ENCODE results near the gene CROCC.

Gene CROCC

DNA sequence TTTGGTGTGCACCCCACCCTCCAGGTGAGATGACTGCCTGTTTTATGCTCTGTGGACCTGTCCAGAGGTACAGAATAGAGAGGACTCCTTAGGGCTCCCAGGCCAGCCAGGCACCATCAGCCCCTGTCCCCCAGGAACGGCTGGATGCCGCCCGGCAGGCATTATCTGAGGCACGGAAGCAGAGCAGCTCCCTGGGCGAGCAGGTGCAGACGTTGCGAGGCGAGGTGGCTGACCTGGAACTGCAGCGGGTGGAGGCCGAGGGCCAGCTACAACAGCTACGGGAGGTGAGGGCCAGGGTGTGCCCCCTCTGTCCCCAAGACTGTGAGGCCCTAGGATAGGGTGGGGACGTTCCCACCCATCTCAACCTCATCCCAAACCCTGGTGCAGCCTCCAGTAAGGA is 47.9 kb downstream of the CROCC start:
- DNase-seq, result no peak

DNA sequence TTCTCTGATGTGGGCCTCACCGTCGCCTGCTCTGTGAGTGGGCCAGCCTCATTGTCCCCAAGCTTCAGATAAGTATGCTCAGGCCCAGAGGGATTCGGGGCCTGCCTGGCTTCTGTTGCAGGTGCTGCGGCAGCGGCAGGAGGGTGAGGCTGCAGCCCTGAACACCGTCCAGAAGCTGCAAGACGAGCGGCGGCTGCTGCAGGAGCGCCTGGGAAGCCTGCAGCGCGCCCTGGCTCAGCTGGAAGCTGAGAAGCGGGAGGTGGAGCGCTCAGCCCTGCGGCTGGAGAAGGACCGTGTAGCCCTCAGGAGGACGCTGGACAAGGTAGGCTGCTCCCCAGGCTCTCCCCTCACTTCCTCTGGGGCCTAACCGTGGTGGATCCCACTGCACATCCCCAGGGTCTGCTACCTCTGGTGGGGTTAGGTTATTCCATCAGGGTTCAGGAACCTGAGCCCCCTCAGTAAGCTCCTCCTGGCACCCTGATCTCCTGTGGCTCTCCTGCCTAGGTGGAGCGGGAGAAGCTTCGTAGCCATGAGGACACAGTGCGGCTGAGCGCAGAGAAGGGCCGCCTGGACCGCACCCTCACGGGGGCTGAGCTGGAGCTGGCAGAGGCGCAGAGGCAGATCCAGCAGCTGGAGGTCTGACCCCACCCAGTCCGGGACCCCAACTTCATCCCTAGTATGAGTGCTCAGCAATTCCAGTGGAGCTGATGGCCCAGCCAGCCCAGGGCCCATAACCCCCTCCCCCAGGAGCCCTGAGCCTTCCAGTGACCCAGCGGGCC is 48.6 kb downstream of the CROCC start:
- no peak for DNase-seq

DNA sequence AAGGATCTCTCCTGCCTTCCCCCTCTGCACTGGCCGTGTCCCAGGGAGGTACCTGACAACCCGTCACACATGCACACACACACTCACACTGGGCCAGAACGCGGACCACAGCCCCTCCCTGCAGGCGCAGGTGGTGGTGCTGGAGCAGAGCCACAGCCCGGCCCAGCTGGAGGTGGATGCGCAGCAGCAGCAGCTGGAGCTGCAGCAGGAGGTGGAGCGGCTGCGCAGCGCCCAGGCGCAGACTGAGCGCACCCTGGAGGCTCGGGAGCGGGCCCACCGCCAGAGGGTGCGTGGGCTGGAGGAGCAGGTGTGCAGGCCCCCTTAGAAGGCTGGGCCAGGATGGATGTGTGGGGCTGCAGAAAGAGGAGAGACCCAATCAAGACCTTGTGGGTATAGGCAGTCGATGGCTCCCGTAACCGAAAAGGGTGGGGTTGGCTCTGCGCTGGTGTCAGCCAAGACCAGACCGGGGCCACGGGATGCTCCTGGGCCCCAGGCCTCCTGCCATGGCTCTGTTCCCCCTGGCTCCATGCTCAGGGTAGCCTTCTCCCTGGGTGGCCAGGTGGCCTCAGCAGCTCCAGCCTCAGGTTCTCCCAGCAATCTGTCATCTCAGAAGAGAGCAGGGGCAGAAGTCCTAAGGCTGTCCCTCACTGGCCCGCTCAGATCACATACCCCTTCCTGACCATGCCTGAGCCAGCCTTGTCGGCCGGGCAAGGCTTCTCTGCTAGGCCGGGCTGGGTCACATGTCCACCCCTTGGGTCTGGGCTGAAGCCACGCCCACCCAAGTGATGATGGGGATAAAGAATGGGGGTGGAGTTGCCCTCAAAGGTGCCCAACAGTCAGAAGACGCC is 49.8 kb downstream of the CROCC start:
- DNase-seq, result peak; percentile 3

DNA sequence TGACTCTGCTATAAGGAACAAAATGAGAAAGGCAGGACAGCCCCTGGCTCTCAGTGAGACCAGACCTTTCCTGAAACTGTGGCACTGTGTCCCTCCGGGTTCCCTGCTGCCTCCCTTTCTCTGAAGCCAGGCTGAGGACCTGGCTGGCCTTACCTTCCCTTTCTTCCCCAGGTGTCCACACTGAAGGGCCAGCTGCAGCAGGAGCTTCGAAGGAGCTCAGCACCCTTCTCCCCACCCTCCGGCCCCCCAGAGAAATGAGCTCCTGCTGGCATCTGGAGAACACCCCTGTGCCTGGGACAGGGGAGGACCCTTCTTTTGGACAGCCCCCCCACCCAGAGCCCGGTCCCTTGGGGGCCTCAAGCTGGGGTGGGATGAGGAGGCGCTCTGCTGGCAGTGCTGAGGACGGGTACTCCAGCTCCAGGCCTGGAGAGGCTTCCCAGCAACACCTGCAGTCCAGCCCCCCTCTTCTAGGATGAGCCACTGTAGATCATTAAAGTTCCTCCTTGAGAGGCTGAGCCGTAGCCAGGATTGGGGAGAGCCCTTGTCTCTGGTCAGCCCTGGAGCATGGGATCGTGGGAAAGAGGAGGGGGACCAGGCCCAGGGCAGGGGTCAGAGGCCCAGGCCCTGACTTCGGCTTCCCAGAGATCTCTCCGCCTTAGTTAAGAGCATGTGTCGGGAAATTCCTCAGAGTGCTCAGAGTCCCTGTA is 50.6 kb downstream of the CROCC start:
- no peak for DNase-seq

DNA sequence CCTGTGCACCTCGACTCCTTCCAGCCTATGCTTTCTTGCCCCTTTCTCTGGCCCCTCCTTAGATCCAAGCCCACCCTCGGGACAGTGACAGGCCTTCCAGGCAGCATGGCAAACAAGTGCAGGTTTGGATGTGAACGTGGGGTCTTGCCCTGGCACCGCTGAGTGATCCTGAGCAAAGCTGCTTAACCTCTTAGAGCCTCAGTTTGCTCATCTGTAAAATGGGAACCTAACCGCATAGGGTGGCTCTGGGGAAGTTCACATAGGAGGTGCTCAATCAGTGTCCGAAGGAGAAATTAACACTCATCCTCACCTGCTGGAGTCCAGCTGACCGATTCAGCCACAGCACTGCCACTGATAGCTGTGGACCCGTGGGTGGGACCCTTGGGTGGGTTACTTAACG is 51.5 kb downstream of the CROCC start:
- no peak for DNase-seq

DNA sequence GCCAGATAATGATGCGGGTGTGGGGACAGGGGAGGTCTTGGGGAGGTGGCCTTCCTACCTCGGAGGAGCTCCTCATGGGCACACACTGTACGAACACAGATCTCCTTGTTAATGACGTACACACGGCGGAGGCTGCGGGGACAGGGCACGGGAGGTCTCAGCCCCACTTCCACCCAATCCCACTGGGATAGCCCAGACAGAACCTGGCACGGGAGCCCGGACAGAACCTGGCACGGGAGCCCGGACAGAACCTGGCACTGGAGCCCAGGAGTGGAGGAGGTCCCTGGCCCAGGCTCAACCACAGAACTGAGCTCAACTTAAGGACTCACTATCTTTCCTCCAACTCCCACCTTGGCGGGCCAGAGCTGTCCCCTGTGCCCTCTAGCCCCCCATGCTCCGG is 53.5 kb downstream of the CROCC start:
- no peak for DNase-seq

DNA sequence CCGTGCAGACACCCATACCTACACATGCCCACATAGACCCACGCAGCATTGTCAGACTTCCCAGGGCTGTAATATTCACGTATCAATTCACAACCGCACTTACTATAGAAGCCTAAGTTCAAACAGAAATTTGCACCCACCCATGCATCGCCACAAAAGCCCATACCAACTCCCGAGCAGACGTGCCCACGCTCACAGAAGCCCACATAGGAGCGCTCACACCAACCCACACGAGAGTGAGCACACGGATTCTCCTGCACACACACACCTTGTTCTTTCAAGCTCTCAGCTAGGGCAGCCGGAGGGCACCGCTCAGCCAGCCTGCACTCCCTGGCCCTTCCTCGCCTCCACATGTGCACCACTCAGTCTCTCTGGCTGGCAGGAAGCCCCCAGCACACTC is 54.1 kb downstream of the CROCC start:
- DNase-seq, result no peak

DNA sequence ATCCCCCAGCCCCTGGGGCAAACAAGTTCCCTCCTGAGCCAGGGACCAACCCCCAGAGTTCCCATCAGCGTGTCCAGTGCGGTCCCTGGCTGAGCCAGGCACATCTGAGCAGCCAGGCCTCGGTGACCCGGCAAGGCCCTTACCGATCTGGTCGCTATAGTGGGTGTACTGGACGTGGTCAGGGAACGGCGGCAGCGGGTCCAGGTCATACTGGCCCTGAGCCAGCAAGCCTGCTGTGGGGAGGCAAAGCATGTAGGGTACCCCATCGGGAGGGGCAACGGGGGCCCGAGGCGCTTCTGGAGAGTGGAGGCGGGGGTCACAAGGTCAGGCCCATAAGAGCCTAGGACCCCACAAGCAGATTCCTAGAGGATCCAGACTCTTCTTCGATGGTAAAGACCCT is 55.2 kb downstream of the CROCC start:
- DNase-seq, result no peak

DNA sequence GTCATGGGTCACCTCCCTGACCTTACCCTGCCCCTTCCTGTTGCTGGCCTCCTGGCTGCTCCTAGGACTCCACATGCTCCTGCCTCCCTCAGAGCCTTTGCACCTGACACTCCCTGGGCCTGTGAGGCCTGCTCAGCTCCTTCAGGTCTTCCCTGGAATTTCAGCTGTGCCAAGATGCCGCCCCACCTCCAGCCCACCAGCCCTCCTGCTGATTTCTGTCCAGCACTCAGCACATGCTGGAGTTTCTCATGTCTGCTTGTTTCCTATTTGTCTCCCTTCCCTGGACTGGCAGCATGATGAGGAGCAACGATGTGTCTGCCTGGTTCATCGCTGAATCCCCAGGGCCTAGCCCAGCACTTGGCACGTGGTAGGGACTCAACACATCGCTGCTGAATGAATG is 55.6 kb downstream of the CROCC start:
- no peak for DNase-seq

DNA sequence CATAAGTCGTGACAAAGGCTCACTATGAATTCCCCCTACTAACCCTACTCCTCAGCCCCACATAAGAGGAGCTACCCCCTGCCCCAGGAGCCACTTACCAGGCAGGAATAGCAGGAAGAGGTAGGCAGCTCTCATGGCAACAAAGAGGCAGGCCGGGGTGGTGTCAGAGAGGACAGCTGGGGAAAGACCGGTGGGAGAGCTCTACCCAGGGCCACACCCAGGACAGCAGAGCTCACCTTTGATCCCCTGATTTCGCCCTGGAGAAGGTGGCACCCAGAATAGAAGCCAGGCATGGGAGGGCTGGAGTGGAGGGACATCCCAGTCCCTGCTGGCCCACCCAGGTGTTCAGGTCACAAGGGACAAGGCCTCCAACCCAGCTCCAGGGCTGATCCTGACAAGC is 56.4 kb downstream of the CROCC start:
- DNase-seq, result no peak

DNA sequence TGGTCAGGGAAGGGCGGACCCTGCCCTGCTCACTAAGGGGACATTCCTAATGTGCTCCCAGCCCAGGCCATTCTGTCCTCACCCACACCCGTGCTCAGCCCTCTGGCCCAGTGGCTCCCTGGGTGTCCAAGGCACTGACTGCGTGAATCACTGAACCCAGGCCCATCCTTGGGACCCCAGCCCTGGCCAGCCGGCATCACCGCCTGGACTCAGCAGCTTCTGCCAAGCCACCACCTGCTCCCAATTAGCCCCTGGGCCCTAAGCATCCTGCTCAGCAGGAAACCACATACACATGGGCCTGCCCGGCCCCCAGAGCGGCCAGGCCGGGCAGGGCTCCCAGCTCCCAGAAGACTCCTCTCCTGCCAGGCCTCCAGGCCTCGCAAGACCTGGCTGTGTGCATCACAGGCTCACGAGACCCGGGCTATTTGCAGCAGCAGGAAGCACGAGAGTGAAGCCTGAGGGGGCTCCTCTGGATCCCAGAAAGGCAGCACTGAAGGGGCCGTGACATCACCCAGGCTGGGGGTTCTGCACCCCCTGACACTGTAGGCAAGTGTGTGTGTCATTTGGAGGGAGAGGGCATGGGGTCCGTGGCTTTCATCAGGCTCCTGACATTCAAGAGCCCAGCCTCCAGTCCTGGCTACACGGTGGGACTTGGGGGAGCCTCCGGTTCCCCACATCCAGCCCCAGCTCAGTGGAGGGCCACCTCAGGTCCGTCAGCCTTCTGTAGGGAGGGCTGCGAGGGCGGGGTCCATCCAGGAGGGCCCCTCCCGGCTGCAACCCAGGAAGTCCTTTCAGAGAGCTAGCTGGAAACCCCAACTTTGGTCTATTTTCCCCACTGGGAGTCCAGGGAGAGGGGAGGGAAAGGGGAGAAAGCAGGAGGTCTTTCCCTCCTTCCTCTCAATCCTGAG is 57.1 kb downstream of the CROCC start:
- DNase-seq, result no peak

DNA sequence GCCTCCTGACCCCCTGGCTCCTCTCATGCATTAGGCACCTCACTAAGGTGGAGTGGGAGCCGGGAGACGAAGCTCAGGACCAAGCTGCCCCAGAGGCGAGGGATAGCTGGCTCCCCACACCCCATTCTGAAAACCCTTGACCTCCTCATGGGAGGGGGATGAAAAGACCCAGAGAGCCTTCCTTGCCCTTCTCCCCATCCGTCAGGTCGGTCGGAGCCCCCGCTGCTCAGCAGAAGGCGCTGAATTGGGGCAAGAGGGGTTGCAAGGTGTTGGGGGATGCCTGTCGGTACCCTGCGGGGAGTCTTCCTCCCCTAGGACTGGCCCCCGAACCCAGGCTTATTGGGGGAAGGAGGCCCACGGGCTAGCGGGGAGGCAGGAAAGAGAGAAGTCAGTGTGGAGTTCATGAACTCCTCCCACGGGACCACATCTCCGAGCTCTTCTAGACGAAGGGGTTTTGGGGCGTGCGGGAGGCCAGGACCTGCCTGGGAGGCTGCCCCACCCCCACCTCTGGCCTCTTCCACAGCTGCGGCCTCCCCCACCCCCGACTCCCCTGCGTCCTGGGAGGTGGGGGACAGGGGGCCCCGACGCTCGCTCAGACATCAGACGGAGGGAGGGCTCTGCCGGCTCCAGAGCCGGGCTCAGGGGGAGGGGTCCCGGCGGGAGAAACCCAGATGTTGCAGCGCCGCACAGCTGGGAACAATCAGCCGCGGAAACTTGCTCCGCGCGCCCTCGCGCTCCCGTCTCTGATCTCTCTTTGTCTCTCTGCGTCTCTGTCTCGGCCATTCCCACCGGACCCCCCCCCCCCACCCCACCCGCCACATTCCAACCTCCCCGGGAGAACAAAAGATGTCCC is 58.0 kb downstream of the CROCC start:
- DNase-seq, result no peak

DNA sequence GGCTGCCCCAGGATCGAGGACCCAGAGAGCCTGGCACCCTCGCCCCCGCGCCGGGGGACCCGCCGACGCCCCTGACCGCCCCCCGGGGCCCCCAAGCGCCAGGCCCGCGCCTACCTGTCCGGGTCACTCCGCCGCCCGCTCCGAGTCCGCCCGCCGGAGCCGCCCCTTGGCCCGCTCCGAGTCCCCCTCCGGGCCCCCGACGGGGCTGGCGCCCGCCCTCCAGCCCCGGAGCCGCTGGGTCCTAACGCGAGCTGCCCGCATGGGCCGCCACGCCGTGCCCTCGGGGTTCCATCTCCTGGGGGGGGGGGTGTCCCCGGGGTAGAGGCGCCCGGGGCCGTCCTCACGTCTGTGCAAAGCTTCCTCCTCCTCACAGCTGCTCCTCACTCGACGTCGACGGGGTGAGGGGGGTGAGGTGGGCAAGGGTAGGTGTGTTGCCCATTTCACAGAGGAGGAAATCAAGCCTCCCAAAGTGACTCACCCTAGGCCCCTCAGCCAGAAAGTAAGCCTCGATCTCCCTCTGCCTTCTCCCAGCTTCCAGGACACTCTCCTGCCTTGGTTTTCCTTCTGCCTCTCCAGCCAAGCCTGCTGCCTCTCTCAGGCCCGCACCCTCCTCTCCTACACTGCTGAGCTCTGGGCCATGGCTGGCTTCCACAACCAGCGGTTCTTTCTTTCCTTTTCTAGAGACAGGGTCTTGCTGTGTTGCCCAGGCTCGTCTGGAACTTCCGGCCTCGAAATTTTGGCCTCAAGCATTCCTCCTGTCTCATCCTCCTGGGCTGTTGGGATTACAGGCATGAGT is 58.9 kb downstream of the CROCC start, which contains the start of gene MFAP2:
Gene MFAP2 (minus strand): TSS at position 148 of the 796 bp plus-strand sequence. CDS start 2,347 bp downstream, outside the sequence.
- no peak for DNase-seq

DNA sequence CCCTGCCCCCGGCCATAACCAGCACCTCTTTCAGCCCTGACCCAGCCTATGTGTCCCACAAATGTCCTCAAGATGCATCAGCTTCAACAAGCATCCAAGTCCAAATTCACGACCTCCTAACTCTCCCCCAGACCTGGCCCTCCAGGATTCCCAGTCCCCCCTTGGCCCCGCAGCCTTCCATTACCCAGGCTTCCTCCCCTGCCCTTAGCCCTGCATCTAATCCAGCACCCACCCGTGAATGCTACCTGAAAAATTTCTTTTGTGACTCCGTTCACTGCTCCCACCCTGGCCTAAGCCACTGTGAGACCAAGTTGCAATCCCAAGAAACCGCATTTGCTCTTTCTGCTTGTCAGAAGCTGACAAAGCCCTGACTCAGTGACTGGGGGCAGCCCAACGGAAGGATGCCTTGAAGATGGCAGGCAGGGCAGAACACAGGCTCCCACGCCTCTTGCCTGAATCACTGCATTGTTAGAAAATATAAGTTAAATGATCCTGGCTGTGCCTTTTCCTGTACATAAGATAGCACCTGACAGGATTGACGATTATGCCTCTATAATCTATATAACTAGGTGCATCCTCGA is 59.6 kb downstream of the CROCC start:
- no peak for DNase-seq

DNA sequence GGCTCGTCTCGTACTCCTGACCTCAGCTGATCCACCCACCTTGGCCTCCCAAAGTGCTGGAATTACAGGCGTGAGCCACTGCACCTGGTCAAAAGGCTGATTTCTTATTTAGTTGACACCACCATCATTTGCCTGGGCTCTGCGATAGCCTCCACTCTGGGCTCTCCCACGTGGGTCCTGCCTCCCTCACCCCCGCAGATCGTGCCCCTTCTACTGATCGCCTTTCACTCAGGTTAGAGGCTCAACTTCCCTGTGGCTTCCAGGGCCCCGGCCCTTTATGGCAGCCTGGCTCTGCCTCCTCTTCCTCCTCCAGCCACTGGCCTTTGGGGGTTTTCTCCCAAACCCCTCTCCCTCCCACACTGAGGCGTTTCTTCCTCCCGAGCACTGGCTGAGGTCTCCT is 61.2 kb downstream of the CROCC start:
- DNase-seq, result no peak

DNA sequence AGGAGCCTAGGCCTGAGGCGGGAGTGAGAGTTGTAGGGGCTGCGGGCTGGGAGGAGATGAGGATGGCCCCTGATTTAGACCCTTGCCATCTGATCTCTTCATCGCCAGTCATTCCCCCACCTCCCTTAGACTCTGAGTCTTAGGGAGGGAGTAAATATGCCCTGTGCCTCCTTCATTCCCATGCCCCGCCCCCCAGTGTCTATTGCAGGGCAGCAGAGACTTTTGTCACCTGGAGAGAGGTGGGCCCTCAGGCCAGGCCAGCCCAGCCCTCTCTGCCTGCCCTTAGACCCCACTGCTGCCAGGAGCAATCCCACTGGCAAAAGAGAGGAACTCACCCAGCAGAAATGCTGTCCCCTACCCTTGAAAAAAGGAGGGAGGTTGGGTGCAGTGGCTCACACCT is 61.9 kb downstream of the CROCC start:
- no peak for DNase-seq

DNA sequence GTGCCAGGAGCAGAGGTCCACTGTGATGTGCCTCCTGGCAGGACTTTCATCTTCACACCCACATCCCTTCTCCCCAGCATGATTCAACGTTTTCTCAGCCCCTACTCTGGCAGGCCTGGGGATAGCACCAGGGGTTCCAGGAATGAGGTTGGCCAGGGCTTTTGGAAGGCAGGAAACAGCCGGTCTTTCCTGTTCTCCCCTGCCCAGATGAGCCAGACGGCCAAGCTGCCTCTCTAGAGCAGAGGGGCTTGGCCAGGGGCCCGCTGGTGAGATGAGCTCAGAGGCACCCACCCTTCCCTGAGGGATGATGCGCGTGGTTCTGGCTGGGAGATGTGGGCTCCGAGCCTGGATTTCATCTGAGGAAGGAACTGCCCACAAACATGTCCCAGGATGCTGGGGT is 63.0 kb downstream of the CROCC start:
- DNase-seq, result no peak

DNA sequence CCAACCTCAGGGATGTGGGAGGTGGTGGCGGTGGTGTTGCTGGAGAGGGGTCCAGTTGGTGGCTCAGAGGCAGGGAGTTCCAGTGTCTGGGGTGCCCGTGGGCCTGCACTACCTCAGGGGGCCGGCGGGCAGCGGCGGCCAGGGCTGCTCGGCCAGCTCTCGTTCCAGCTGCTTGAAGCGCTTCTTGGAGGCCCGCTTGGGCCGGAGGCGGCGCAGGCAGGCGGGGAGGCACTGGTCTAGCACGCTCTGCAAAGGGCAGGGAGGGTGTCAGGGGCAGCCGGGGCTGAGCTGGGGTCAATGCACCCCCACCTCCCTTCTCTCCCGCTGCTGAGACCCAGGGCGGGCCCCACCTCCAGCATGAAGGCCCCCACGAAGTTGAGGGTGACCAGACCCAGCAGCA is 64.4 kb downstream of the CROCC start:
- no peak for DNase-seq

DNA sequence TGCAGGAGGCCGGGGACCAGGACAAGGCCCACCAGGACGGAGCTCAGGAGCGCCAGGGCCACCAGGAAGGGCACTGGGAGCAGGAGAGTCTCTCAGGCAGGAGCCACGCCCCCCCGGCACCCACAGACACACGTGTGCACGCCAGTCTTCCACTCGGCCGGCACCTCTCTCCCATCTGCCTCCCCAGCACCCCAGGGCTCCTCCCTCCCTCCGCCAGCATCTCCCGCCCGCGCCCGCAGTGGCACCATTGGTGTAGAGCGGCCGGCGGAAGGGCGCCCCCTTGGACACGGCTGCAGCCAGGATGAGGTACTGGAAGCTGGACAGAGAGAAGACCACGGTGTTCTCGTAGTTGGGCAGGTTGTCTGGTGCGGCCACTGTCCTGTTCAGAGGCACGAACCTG is 64.8 kb downstream of the CROCC start:
- no peak for DNase-seq

DNA sequence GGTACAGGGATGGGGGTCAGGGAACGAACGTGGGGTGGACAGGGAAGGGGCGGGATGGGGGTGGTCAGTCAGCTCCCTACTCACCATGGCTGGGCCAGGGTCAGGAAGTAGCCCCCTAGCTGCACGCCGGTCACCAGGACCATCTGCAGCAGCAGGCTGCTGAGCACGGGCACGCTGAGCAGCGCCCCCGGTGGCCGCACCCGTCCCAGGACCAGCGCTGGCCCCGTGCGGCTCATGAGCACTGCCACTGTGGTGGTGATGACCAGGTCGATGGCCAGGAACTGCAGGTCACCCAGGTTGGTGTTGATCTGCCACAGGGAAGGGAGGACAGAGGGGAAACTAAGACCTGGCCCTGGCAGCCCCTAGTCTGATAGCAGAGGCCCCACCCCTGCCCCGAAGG is 65.2 kb downstream of the CROCC start:
- no peak for DNase-seq

Data from NCI-H774 (cell line).